SU-DHL-6 (cell line): Measurements from ENCODE around the gene GARS1.

Source experiments
- H2AFZ ChIP-seq: fragments of 200-600 bp; sonication (generic); 2 replicates; pipeline ENCODE4 v1.6.1; 2014; ENCODE audit warnings: low read depth, mild to moderate bottlenecking, moderate library complexity, mixed read lengths, antibody characterized with exemption, low read length; ENCODE audit not compliant: severe bottlenecking
- H3F3A ChIP-seq: fragments of 200-600 bp; shearing (Covaris generic); 2 replicates; pipeline ENCODE4 v1.6.0; 2016; ENCODE audit warnings: antibody characterized with exemption, mild to moderate bottlenecking; ENCODE audit not compliant: insufficient read depth
- H3K27ac ChIP-seq: fragments of 200-600 bp; sonication (generic); 2 replicates; pipeline ENCODE4 v1.5.1; 2016; ENCODE audit warnings: low read depth, mild to moderate bottlenecking, low read length, moderate library complexity, mixed read lengths
- H3K27me3 ChIP-seq: fragments of 200-600 bp; sonication (generic), shearing (Covaris generic); 2 replicates; pipeline ENCODE4 v1.6.0; 2014; ENCODE audit warnings: mild to moderate bottlenecking, low read length
- H3K36me3 ChIP-seq: fragments of 200-600 bp; sonication (generic); 2 replicates; pipeline ENCODE4 v1.6.1; 2014; ENCODE audit warnings: mild to moderate bottlenecking, low read length, mixed read lengths
- H3K4me2 ChIP-seq: fragments of 300-600, 200-600 bp; shearing (Covaris generic), sonication (generic); 2 replicates; pipeline ENCODE4 v1.6.0; 2014; ENCODE audit warnings: low read length, low read depth, mild to moderate bottlenecking; ENCODE audit not compliant: poor library complexity, severe bottlenecking
- H3K4me3 ChIP-seq: fragments of 200-600 bp; sonication (generic); 2 replicates; pipeline ENCODE4 v1.5.1; 2014; ENCODE audit warnings: antibody characterized with exemption, low read length, mild to moderate bottlenecking, mixed read lengths; ENCODE audit not compliant: insufficient read depth, poor library complexity, severe bottlenecking
- H3K79me2 ChIP-seq: fragments of 200-600 bp; sonication (generic); 2 replicates; pipeline ENCODE4 v1.6.1; 2014; ENCODE audit warnings: mild to moderate bottlenecking, low read length, moderate library complexity; ENCODE audit not compliant: insufficient read depth
- H3K9ac ChIP-seq: fragments of 200-600 bp; sonication (generic); 2 replicates; pipeline ENCODE4 v1.7.0; 2014; ENCODE audit warnings: mild to moderate bottlenecking, low read length
- H3K9me2 ChIP-seq: fragments of 200-600 bp; sonication (generic); replicated peaks from 2 replicates; pipeline ENCODE4 v1.6.1; 2014; ENCODE audit warnings: low read length; ENCODE audit not compliant: insufficient read depth
- H3K9me3 ChIP-seq: fragments of 200-600 bp; sonication (generic); 2 replicates; pipeline ENCODE4 v1.6.1; 2014; ENCODE audit warnings: low read length, mixed read lengths; ENCODE audit not compliant: insufficient read depth
- H4K20me1 ChIP-seq: fragments of 200-600 bp; sonication (generic); 2 replicates; pipeline ENCODE4 v1.6.1; 2014; ENCODE audit warnings: low read depth, mild to moderate bottlenecking, antibody characterized with exemption, low read length, moderate library complexity, mixed read lengths
- CTCF ChIP-seq: fragments of 200-600 bp; sonication (generic); IDR thresholded peaks from one replicate; pipeline ENCODE4 v1.5.1; 2017; ENCODE audit warnings: antibody characterized with exemption, mild to moderate bottlenecking, low read length, moderate library complexity; ENCODE audit not compliant: insufficient read depth, poor library complexity, severe bottlenecking
- EZH2phosphoT487 ChIP-seq: fragments of 200-600 bp; sonication (generic), shearing (Covaris generic); conservative IDR thresholded peaks from 2 replicates; pipeline ENCODE4 v1.6.1; 2018; ENCODE audit warnings: mild to moderate bottlenecking, antibody characterized with exemption, low read length, moderate library complexity, mixed read lengths

The GARS1 gene

GRCh38 chr7:30647589-30648364 is 53.1 kb downstream of the GARS1 start:
- TF ChIP-seq EZH2phosphoT487 (no peak), CTCF (no peak)
- Histone ChIP-seq H4K20me1 (no peaks in the 10 kb centered on the region), H3K36me3 (0 out of 2 replicates have a peak, but pooled peaks cover 6% of the 10 kb centered on the region), H3K4me3 (no peak overlapping the region), H3K4me2 (no peak overlapping the region), H3K9me2 (no peaks in the 10 kb centered on the region), H3K27ac (no peak overlapping the region), H3K79me2 (no peaks in the 10 kb centered on the region), H3K9ac (no peak overlapping the region), H3F3A (no peaks in the 10 kb centered on the region), H3K9me3 (no peaks in the 10 kb centered on the region), H3K27me3 (no peaks in the 10 kb centered on the region), H2AFZ (no peak overlapping the region)

- Histone ChIP-seq H3K79me2 (no peaks in the 10 kb centered on the region), H3K4me2 (no peak overlapping the region), H3K9me2 (no peaks in the 10 kb centered on the region), H3K27ac (no peak overlapping the region), H3K4me3 (no peak overlapping the region), H3F3A (no peaks in the 10 kb centered on the region), H3K9me3 (no peaks in the 10 kb centered on the region), H3K27me3 (no peaks in the 10 kb centered on the region), H2AFZ (no peak overlapping the region), H3K9ac (no peak overlapping the region), H4K20me1 (no peaks in the 10 kb centered on the region), H3K36me3 (0 out of 2 replicates have a peak, but pooled peaks cover 6% of the 10 kb centered on the region)
- TF ChIP-seq CTCF, result no peak
Measured at GRCh38 chr7:30648744-30649540, 54.3 kb downstream of the GARS1 start.

GRCh38 chr7:30649717-30650420 is 55.2 kb downstream of the GARS1 start:
- Histone ChIP-seq H3K79me2 (no peaks in the 10 kb centered on the region), H3F3A (no peaks in the 10 kb centered on the region), H3K9me3 (no peaks in the 10 kb centered on the region), H3K36me3 (0 out of 2 replicates have a peak, but pooled peaks cover 6% of the 10 kb centered on the region), H3K4me2 (no peak overlapping the region), H3K27ac (no peak overlapping the region), H3K9me2 (no peaks in the 10 kb centered on the region), H2AFZ (no peak overlapping the region), H3K9ac (no peak overlapping the region), H3K27me3 (no peaks in the 10 kb centered on the region), H4K20me1 (no peaks in the 10 kb centered on the region), H3K4me3 (no peak overlapping the region)
- TF ChIP-seq CTCF, result no peak
- no peak for TF ChIP-seq EZH2phosphoT487
